Dedifferentiated amniotic fluid mesenchymal stem cell (primary cell): Measurements from ENCODE around the gene MAPKAPK2.

Experiments used
- DNase-seq: peaks from one replicate; pipeline ENCODE4 v3.0.0-alpha.2; 2016; ENCODE audit errors: extremely low spot score

Gene MAPKAPK2

GRCh38 chr1:206684003-206684402 is 702 bp upstream of the MAPKAPK2 start:
- DNase-seq = no peak

- no peak for DNase-seq
Observed at GRCh38 chr1:206685334-206685768, 646 bp downstream of the MAPKAPK2 start.

- DNase-seq = peak; percentile 63
Observed at GRCh38 chr1:206685769-206686477, 1.2 kb downstream of the MAPKAPK2 start.

GRCh38 chr1:206686478-206687249 is 2.0 kb downstream of the MAPKAPK2 start:
- DNase-seq = no peak

- DNase-seq = no peak
Observed at GRCh38 chr1:206687251-206687914, 2.7 kb downstream of the MAPKAPK2 start.

- no peak for DNase-seq
Observed at GRCh38 chr1:206687915-206688442, 3.3 kb downstream of the MAPKAPK2 start.

GRCh38 chr1:206690516-206690915 is 5.8 kb downstream of the MAPKAPK2 start:
- no peak for DNase-seq

GRCh38 chr1:206691604-206692003 is 6.9 kb downstream of the MAPKAPK2 start:
- no peak for DNase-seq

- no peak for DNase-seq
Observed at GRCh38 chr1:206693029-206693428, 8.3 kb downstream of the MAPKAPK2 start.

- DNase-seq = no peak
Observed at GRCh38 chr1:206693592-206693991, 8.9 kb downstream of the MAPKAPK2 start.

GRCh38 chr1:206694171-206695124 is 9.7 kb downstream of the MAPKAPK2 start:
- no peak for DNase-seq

- DNase-seq = no peak
Observed at GRCh38 chr1:206695733-206696132, 11.0 kb downstream of the MAPKAPK2 start.

- DNase-seq = no peak
Observed at GRCh38 chr1:206696812-206697585, 12.3 kb downstream of the MAPKAPK2 start.

GRCh38 chr1:206698011-206698410 is 13.3 kb downstream of the MAPKAPK2 start:
- DNase-seq = no peak

GRCh38 chr1:206699000-206699586 is 14.4 kb downstream of the MAPKAPK2 start:
- DNase-seq = no peak

- no peak for DNase-seq
Observed at GRCh38 chr1:206699626-206700025, 14.9 kb downstream of the MAPKAPK2 start.

GRCh38 chr1:206700445-206701036 is 15.8 kb downstream of the MAPKAPK2 start:
- no peak for DNase-seq

- DNase-seq = no peak
Observed at GRCh38 chr1:206702260-206702659, 17.6 kb downstream of the MAPKAPK2 start.

- no peak for DNase-seq
Observed at GRCh38 chr1:206702803-206703202, 18.1 kb downstream of the MAPKAPK2 start.

- no peak for DNase-seq
Observed at GRCh38 chr1:206703661-206704060, 19.0 kb downstream of the MAPKAPK2 start.
